WTC11 (cell line): Measurements from ENCODE around the gene UBE2G1. TPM values are rescaled to one million over a fixed set of nuclear protein-coding genes. Genes with fewer than 3 reads are reported as not detected.
A peak's percentile ranks its signal among the peaks of the same experiment; 100 is the strongest.

Experiments used
- ATAC-seq: fragments of 200-7000 bp; cut with Tn5 transposase; 2 replicates; pipeline ENCODE4 v1.10.0; 2021; ENCODE audit warnings: mild to moderate bottlenecking, moderate library complexity
- CTCF ChIA-PET: fragments of 300-600 bp; sonication (Branson Sonifier 250); formaldehyde crosslinking; loops from one replicate; lab custom pipeline; 2021; ENCODE audit warnings: antibody characterized with exemption; lab: Charles Lee
- POLR2A ChIA-PET: fragments of 350-600 bp; sonication (Branson Sonifier 250); formaldehyde crosslinking; loops from one replicate; lab custom pipeline; 2021; ENCODE audit warnings: antibody characterized with exemption; lab: Charles Lee
- DNase-seq: peaks from one replicate; pipeline ENCODE4 v3.0.0; 2021; ENCODE audit warnings: low spot score
- H3K27ac Mint-ChIP-seq: 2 replicates; pipeline ENCODE4 v1.8.0; 2021; ENCODE audit warnings: mixed read lengths
- H3K27me3 Mint-ChIP-seq: 2 replicates; pipeline ENCODE4 v1.8.0; 2021; ENCODE audit warnings: low read depth, mild to moderate bottlenecking, moderate library complexity, mixed read lengths
- H3K36me3 Mint-ChIP-seq: 2 replicates; pipeline ENCODE4 v1.8.0; 2021; ENCODE audit warnings: mixed read lengths
- H3K4me1 Mint-ChIP-seq: 2 replicates; pipeline ENCODE4 v1.8.0; 2022; ENCODE audit warnings: mixed read lengths
- H3K4me3 Mint-ChIP-seq: 2 replicates; pipeline ENCODE4 v1.8.0; 2021; ENCODE audit warnings: mild to moderate bottlenecking, moderate library complexity, mixed read lengths
- H3K9me3 Mint-ChIP-seq: 2 replicates; pipeline ENCODE4 v1.8.0; 2021; ENCODE audit warnings: mixed read lengths
- CDX4 ChIP-seq: fragments of 250-450 bp; sonication (Bioruptor Pico); IDR thresholded peaks from 2 replicates; pipeline ENCODE4 v1.9.0; 2021; ENCODE audit warnings: moderate library complexity, mild to moderate bottlenecking, inconsistent platforms, borderline replicate concordance
- CREM ChIP-seq: sonication (generic); formaldehyde crosslinking; IDR thresholded peaks from 2 replicates; pipeline ENCODE4 v1.8.1; 2022; ENCODE audit warnings: mild to moderate bottlenecking, missing genetic modification reagents, moderate library complexity
- CTCF ChIP-seq: fragments of 200-600 bp; IDR thresholded peaks from 2 replicates; pipeline ENCODE4 v1.8.0; 2022; ENCODE audit warnings: antibody characterized with exemption
- ETV6 ChIP-seq: sonication (generic); formaldehyde crosslinking; IDR thresholded peaks from 2 replicates; pipeline ENCODE4 v1.8.1; 2022; ENCODE audit warnings: mild to moderate bottlenecking, missing genetic modification reagents
- GABPB1 ChIP-seq: sonication (generic); formaldehyde crosslinking; IDR thresholded peaks from 2 replicates; pipeline ENCODE4 v1.8.1; 2023; ENCODE audit warnings: mild to moderate bottlenecking, missing genetic modification reagents
- HMGXB4 ChIP-seq: sonication (generic); formaldehyde crosslinking; IDR thresholded peaks from 2 replicates; pipeline ENCODE4 v1.8.1; 2023; ENCODE audit warnings: mild to moderate bottlenecking, moderate library complexity, missing genetic modification reagents
- NFYB ChIP-seq: sonication (generic); formaldehyde crosslinking; conservative IDR thresholded peaks from 2 replicates; pipeline ENCODE4 v1.8.0; 2022; ENCODE audit warnings: low read depth, missing genetic modification reagents
- NR2C2 ChIP-seq: sonication (generic); formaldehyde crosslinking; IDR thresholded peaks from 2 replicates; pipeline ENCODE4 v1.8.0; 2022; ENCODE audit warnings: mild to moderate bottlenecking, missing genetic modification reagents
- NR3C1 ChIP-seq: sonication (generic); formaldehyde crosslinking; conservative IDR thresholded peaks from 2 replicates; pipeline ENCODE4 v1.8.1; 2023; ENCODE audit warnings: low read depth, mild to moderate bottlenecking, missing genetic modification reagents
- OVOL2 ChIP-seq: fragments of 250-450 bp; sonication (Bioruptor Pico); IDR thresholded peaks from 2 replicates; pipeline ENCODE4 v1.9.0; 2021; ENCODE audit warnings: mild to moderate bottlenecking, borderline replicate concordance
- PREB ChIP-seq: sonication (generic); formaldehyde crosslinking; IDR thresholded peaks from 2 replicates; pipeline ENCODE4 v1.8.1; 2022; ENCODE audit warnings: mild to moderate bottlenecking, missing genetic modification reagents, moderate library complexity, borderline replicate concordance
- SMAD4 ChIP-seq: sonication (generic); formaldehyde crosslinking; IDR thresholded peaks from 2 replicates; pipeline ENCODE4 v1.8.0; 2022; ENCODE audit warnings: mild to moderate bottlenecking, missing genetic modification reagents
- USF2 ChIP-seq: sonication (generic); formaldehyde crosslinking; IDR thresholded peaks from 2 replicates; pipeline ENCODE4 v1.8.1; 2023; ENCODE audit warnings: mild to moderate bottlenecking, missing genetic modification reagents, moderate library complexity
- ZNF232 ChIP-seq: sonication (generic); formaldehyde crosslinking; IDR thresholded peaks from 2 replicates; pipeline ENCODE4 v1.8.0; 2022; ENCODE audit warnings: mild to moderate bottlenecking, missing genetic modification reagents
- ZNF423 ChIP-seq: fragments of 250-450 bp; sonication (Bioruptor Pico); IDR thresholded peaks from 2 replicates; pipeline ENCODE4 v2.1.2; 2022; ENCODE audit warnings: mild to moderate bottlenecking, moderate library complexity
- ZNF671 ChIP-seq: fragments of 250-450 bp; sonication (Bioruptor Pico); IDR thresholded peaks from 2 replicates; pipeline ENCODE4 v1.8.0; 2021; ENCODE audit warnings: mild to moderate bottlenecking
- ZSCAN18 ChIP-seq: fragments of 250-450 bp; sonication (Bioruptor Pico); IDR thresholded peaks from 2 replicates; pipeline ENCODE4 v2.1.2; 2022; ENCODE audit warnings: mild to moderate bottlenecking, moderate library complexity
- total RNA-seq: library from RNA; stranded (reverse); gene quantifications from 3 replicates; pipeline ENCODE4 v1.2.3, GENCODE V29; 2021
- TF ChIP-seq, protein P1 (sequence below): sonication (generic); formaldehyde crosslinking; IDR thresholded peaks from 2 replicates; pipeline ENCODE4 v1.8.1; 2023; ENCODE audit warnings: mild to moderate bottlenecking, missing genetic modification reagents
- TF ChIP-seq, protein P2 (sequence below): sonication (generic); formaldehyde crosslinking; IDR thresholded peaks from 2 replicates; pipeline ENCODE4 v1.8.0; 2022; ENCODE audit warnings: mild to moderate bottlenecking, missing genetic modification reagents

UBE2G1 gene
- total RNA-seq, 1 experiment from 2014 or later = 177 TPM

DNA sequence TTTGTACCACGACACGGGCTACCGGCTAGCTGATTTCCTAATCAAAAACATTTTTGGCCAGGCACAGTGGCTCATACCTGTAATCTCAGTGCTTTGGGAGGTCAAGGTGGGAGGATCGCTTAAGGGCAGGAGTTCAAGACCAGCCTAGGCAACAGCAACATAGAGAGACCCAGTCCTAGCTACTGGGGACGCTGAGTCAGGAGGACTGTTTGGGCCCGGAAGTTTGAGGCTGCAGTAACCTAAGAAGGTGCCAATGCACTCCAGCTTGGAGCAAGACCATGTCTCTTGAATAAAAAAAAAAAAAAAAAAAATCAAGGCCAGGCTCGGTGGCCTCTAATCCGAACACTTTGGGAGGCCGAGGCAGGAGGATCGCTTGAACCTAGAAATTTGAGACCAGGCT is 49.8 kb downstream of the UBE2G1 start:
- Mint-ChIP-seq H3K4me1 (peaks cover 61% of the 10 kb centered on the region), H3K36me3 (peaks cover 16% of the 10 kb centered on the region), H3K27ac (peak overlapping the region; percentile 75), H3K9me3 (peaks cover 10% of the 10 kb centered on the region), H3K27me3 (no peaks in the 10 kb centered on the region), H3K4me3 (no peak overlapping the region)
- POLR2A ChIA-PET = interaction anchor here (0.6 kb wide), 1 partner anchor 454 kb away, joined by 4 read pairs; no protein-coding TSS in a partner anchor
- CTCF ChIA-PET = interaction anchor here (0.6 to 1.9 kb wide), 4 partner anchors 10 to 670 kb away, joined by 3 to 5 read pairs (median 4); no protein-coding TSS in a partner anchor
- no peak for ATAC-seq
- TF ChIP-seq ZNF671 (CRISPR knock-in tag) = no peak
- TF ChIP-seq NFYB (CRISPR knock-in tag) = no peak
- TF ChIP-seq, protein P1, sequence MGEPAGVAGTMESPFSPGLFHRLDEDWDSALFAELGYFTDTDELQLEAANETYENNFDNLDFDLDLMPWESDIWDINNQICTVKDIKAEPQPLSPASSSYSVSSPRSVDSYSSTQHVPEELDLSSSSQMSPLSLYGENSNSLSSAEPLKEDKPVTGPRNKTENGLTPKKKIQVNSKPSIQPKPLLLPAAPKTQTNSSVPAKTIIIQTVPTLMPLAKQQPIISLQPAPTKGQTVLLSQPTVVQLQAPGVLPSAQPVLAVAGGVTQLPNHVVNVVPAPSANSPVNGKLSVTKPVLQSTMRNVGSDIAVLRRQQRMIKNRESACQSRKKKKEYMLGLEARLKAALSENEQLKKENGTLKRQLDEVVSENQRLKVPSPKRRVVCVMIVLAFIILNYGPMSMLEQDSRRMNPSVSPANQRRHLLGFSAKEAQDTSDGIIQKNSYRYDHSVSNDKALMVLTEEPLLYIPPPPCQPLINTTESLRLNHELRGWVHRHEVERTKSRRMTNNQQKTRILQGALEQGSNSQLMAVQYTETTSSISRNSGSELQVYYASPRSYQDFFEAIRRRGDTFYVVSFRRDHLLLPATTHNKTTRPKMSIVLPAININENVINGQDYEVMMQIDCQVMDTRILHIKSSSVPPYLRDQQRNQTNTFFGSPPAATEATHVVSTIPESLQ (CRISPR knock-in tag) = no peak
- TF ChIP-seq CDX4 (CRISPR knock-in tag) = no peak
- no peak for TF ChIP-seq GABPB1 (CRISPR knock-in tag)
- TF ChIP-seq CREM (CRISPR knock-in tag) = no peak
- DNase-seq = no peak

DNA sequence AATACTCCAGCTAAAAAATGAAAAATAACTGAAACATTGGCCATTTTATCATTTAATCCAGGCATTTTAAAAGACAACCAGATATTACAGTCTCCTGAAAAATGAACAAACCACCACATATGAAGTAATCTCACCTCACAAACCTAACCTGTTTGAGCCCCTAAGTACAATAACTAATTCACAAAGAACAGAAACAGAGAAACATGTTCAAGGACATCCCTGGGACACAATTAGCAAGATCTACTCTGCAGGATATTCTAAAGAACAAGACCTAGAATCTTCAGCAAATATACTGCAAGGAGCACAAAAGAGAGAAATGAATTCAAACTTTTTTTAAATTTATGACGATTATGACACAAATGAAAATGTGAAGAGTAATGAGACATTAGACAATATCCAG is 51.9 kb downstream of the UBE2G1 start:
- Mint-ChIP-seq H3K36me3 (peaks cover 33% of the 10 kb centered on the region), H3K9me3 (peaks cover 27% of the 10 kb centered on the region), H3K4me1 (peaks cover 68% of the 10 kb centered on the region), H3K27ac (peak overlapping the region; percentile 85), H3K27me3 (no peaks in the 10 kb centered on the region), H3K4me3 (no peak overlapping the region)
- ChIA-PET POLR2A (no interaction called here), CTCF (interaction anchor here (0.9 kb wide), 1 partner anchor 10 kb away, joined by 3 read pairs; no protein-coding TSS in a partner anchor)
- no peak for DNase-seq
- ATAC-seq = no peak
- no peak for TF ChIP-seq NR2C2
- TF ChIP-seq HMGXB4 = no peak

GRCh38 chr17:4314179-4314578 is 52.3 kb downstream of the UBE2G1 start:
- H3K4me3 Mint-ChIP-seq = no peak overlapping the region
- peak overlapping the region; percentile 92 for H3K27ac Mint-ChIP-seq
- H3K27me3 Mint-ChIP-seq = no peaks in the 10 kb centered on the region
- POLR2A ChIA-PET = no interaction called here
- ATAC-seq = no peak
- peaks cover 35% of the 10 kb centered on the region for H3K36me3 Mint-ChIP-seq
- peaks cover 27% of the 10 kb centered on the region for H3K9me3 Mint-ChIP-seq
- H3K4me1 Mint-ChIP-seq = peaks cover 67% of the 10 kb centered on the region
- DNase-seq = no peak
- CTCF ChIA-PET = interaction anchor here (0.9 kb wide), 1 partner anchor 10 kb away, joined by 3 read pairs; no protein-coding TSS in a partner anchor
- no peak for TF ChIP-seq ZSCAN18 (CRISPR knock-in tag)
- no peak for TF ChIP-seq CTCF
- no peak for TF ChIP-seq NR2C2
- TF ChIP-seq ZNF232 (CRISPR knock-in tag) = no peak
- TF ChIP-seq PREB (CRISPR knock-in tag) = no peak
- TF ChIP-seq, protein P2, sequence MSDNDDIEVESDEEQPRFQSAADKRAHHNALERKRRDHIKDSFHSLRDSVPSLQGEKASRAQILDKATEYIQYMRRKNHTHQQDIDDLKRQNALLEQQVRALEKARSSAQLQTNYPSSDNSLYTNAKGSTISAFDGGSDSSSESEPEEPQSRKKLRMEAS = no peak
- no peak for TF ChIP-seq USF2
- TF ChIP-seq NR3C1 = no peak
- TF ChIP-seq ZNF423 (CRISPR knock-in tag) = no peak
- no peak for TF ChIP-seq SMAD4 (CRISPR knock-in tag)
- no peak for TF ChIP-seq ETV6 (CRISPR knock-in tag)
- TF ChIP-seq OVOL2 (CRISPR knock-in tag) = no peak
